ENCODE data around the gene AGAP1. TPM values are rescaled to one million over a fixed set of nuclear protein-coding genes. Genes with fewer than 3 reads are reported as not detected.

AGAP1 gene
- total RNA-seq, 1 donor from 2014 or later = 17.5 TPM

DNA sequence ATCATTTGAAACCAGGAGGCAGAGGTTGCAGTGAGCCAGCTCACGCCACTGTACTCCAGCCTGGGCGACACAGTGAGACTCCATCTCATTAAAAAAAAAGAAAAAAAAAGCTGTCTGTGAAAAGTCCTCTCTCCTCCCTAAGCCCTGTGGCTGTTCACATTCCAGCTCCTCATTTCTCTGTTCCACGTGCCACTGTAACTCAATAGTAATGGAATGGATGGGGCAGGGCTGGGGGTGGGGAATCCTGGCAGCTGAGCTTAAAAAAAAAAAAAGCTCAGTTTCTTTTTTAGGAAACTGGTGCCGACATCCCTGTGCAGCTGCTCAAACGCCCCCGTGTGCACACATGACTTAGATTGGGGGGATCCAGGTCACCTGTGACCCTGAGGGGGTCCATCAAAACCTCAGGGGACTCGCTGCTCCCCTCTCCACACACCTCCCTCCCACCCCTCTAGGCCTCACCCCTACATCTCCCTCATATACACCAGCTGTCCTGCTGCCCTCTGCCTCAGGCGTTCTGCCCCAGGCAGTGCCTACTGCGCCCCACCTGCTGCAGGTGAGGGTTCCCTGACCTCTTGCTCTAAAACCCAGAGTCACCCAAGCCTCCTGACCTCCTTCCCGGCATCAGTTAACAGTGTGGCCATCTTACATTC, 255.4 kb downstream of the AGAP1 start:
- no peak for DNase-seq (ENCODE audit: low read depth)

DNA sequence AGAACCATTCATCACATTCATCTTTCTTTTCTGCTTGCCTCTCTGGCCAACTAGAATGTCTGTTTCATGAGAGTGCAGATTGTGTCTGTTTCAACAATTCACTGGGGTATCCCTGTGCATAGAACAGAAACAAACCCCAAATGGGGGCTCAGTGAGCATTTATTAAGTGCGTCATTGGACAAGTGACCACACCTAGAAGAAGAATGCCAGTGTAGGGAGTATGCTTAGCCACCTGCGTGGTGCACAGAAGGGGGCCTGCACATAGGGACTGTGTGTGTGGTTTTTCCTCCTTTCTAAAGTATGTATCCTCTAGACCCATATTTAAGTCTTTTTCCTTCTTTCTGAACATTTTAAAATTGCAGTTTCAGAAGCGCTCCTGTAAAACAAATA, 255.9 kb downstream of the AGAP1 start:
- H3K4me3 ChIP-seq (ENCODE audit: low read depth, low read length) = no peak overlapping the region
- TF ChIP-seq, protein P1, sequence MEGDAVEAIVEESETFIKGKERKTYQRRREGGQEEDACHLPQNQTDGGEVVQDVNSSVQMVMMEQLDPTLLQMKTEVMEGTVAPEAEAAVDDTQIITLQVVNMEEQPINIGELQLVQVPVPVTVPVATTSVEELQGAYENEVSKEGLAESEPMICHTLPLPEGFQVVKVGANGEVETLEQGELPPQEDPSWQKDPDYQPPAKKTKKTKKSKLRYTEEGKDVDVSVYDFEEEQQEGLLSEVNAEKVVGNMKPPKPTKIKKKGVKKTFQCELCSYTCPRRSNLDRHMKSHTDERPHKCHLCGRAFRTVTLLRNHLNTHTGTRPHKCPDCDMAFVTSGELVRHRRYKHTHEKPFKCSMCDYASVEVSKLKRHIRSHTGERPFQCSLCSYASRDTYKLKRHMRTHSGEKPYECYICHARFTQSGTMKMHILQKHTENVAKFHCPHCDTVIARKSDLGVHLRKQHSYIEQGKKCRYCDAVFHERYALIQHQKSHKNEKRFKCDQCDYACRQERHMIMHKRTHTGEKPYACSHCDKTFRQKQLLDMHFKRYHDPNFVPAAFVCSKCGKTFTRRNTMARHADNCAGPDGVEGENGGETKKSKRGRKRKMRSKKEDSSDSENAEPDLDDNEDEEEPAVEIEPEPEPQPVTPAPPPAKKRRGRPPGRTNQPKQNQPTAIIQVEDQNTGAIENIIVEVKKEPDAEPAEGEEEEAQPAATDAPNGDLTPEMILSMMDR (conservative IDR thresholded peaks at IDR 0.05; ENCODE audit: low read depth, low read length) = no peak
- DNase-seq (ENCODE audit: low read depth) = no peak

More for the DNA sequence above, 255.4 kb downstream of the AGAP1 start:
- no peak overlapping the region for H3K4me3 ChIP-seq (ENCODE audit: low read depth, low read length)
- TF ChIP-seq, protein P1 (conservative IDR thresholded peaks at IDR 0.05; ENCODE audit: low read depth, low read length) = no peak

DNA sequence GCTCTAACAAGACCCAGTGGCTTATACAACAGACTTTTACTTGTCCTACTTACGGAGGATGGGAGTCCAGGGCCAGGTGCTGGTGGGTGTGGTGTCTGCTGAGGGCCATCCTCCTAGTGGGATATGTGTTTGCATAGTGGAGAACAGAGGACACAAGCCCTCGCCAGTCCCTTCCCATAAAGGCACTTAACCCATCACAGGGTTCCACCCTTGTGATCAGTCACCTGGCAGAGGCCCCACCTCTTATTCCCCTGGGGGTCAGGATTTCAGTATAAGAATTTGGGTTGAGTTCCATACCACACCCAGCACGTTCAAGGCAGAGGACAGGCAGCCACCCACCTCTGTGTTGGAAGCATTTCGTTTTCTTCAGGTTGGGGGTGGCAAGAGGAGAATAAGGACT, 259.0 kb downstream of the AGAP1 start:
- no peak for DNase-seq (ENCODE audit: low read depth)
- TF ChIP-seq, protein P1 (conservative IDR thresholded peaks at IDR 0.05; ENCODE audit: low read depth, low read length) = no peak
- no peak overlapping the region for H3K4me3 ChIP-seq (ENCODE audit: low read depth, low read length)

DNA sequence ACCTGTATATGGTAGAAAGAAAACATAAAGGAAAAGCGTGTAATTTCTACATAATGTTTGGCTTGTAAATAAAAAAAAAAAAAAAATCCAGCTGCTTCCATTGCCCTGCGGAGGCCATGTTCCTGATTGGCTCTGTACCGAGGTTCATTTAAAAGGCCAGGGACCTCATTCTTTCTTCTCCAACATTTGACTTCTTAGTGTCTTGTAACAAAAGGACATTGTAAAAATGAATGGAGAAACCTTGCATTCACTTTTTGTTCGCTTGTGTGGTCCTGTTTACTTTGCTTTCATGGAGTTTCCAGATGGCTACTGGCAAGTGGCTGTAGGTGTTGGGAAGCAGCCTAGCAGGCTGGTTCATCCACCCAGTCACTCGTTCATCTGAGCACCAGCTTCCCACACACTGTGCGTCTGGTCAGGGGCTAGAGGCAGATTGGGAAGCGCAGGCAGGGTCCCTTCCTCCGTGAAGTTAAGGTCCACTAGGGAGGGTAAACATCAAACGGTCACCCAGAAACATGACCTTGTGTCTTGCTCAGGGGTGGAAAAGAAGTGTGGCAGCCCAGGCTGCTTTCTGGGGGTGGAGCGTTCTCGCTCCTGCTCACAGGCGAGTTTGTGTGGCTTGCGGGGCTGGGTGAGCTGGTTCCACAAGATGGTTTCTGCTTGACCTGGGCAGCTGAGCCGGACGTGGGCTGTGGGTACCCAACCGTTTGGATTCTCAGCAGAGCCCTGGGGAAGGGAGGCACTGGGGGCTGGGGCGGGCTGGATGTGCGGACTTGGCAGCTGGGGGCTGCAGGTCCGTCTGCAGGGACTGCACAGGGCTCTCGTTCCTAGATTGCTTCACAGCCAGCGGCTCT, 260.7 kb downstream of the AGAP1 start:
- H3K4me3 ChIP-seq (ENCODE audit: low read depth, low read length) = no peak overlapping the region
- no peak for DNase-seq (ENCODE audit: low read depth)
- TF ChIP-seq, protein P1 (conservative IDR thresholded peaks at IDR 0.05; ENCODE audit: low read depth, low read length) = no peak

DNA sequence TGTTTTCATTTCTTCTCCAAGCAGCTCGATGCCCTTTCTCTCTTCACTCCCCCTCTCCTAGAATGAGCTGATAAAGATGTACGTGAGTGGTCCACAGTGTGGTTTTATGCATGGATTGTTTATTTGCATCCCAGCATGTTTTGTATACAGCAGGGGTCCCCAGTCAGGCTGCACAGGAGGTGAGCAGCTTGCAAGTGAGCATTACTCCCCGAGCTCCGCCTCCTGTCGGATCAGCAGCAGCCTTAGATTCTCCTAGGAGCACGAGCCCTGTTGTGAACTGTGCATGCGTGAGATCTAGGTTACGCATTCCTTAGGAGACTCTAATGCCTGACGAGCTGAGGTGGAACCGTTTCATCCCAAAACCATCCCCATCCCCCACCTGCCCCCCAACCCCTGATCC, 262.6 kb downstream of the AGAP1 start:
- no peak for DNase-seq (ENCODE audit: low read depth)
- TF ChIP-seq, protein P1 (conservative IDR thresholded peaks at IDR 0.05; ENCODE audit: low read depth, low read length) = no peak
- H3K4me3 ChIP-seq (ENCODE audit: low read depth, low read length) = no peak overlapping the region

DNA sequence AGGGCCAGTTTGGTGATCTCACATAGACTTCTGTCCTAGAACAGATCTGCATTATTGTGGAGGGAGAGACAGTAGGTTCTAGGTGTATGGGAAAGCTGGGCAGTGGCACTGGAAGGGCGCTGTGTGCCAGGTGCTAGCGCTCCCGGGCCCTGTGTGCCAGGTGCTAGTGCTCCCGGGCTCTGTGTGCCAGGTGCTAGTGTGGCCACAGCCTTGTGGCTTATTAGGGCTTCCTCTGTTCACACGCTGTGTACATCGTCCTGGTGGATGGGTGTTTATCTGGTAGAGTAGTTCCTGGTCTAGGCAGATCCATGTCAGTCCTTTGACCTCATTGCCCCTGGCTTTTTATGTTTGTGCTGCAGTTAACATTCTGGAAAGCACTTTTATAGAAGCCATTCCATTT, 263.4 kb downstream of the AGAP1 start:
- TF ChIP-seq, protein P1 (conservative IDR thresholded peaks at IDR 0.05; ENCODE audit: low read depth, low read length) = no peak
- H3K4me3 ChIP-seq (ENCODE audit: low read depth, low read length) = no peak overlapping the region
- no peak for DNase-seq (ENCODE audit: low read depth)

Data from epithelial cell of proximal tubule (primary cell).